CD4-positive, alpha-beta T cell treated with Interleukin-17A for 1 hour (primary cell): ENCODE results near the gene ZNF24.

Experiments
- DNase-seq: peaks from one replicate; pipeline ENCODE4 v3.0.0-alpha.2; 2020

Gene ZNF24

GRCh38 chr18:35352778-35353177 lies 8.6 kb upstream of the ZNF24 start:
- DNase-seq: no peak

DNA sequence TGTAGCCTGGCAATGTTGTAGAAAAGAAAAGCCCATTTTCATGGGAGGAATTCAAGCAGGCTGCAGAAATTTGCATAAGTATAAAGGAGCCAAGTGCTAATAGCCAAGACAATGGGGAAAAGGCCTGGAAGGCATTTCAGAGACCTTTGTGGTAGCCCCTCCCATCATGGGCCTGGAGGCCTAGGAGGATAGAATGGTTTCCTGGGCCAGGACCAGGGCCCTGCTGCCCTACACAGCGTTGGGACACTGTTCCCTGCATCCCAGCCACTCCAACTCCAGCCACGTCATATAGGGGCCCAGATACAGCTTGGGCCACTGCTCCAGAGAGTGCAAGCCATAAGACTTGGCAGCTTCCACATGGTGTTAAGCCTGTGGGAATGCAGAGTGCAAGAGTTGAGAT lies 8.1 kb upstream of the ZNF24 start:
- no peak for DNase-seq

DNA sequence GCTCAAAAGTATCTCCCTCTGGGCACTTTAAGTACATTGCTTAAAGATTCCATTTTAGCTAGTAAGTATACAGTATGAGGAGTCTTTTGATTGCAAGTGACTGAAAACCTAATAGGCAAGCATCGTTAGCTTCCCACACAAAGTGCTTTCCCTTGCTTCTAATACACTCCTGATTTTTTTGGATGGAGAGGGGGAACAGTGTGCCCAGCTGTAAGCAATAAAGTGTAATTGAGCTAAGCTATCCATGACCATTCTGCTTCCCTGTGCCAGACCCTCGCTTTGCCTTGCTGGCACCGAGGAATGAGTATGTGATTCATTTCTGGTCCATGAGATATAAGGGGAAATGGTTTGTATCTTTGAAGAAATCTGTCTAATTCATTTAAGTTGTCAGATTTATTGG lies 3.8 kb upstream of the ZNF24 start:
- DNase-seq: no peak

DNA sequence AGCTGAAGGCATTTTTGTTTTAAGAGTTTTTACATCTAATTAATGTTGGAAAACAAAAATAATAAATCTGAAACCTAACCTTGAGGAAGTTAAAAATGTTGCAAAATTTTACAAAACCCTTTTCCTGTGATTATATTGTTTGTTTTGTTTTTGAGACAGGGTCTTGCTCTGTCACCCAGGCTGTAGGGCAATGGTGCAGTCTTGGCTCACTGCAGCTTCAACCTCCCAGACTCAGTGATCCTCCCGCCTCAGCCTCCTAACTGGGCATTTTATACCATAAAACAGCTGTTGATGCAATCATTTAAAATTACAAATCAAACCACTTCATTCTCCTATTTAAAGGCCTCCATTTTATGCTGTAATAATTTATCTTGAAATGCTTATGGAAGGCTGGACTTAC lies 1.7 kb upstream of the ZNF24 start:
- no peak for DNase-seq

- no peak for DNase-seq
These were observed 1.3 kb upstream of the ZNF24 start for GRCh38 chr18:35345460-35345921.

- no peak for DNase-seq
These were observed 678 bp upstream of the ZNF24 start for GRCh38 chr18:35344736-35345459.

GRCh38 chr18:35343488-35343935 lies 708 bp downstream of the ZNF24 start:
- DNase-seq: no peak

- no peak for DNase-seq
These were observed 6.9 kb downstream of the ZNF24 start for GRCh38 chr18:35337286-35337685.

- DNase-seq: no peak
These were observed 8.4 kb downstream of the ZNF24 start for GRCh38 chr18:35335866-35336265.

- no peak for DNase-seq
These were observed 9.4 kb downstream of the ZNF24 start for GRCh38 chr18:35334821-35335220.

GRCh38 chr18:35334212-35334611 lies 10.0 kb downstream of the ZNF24 start:
- DNase-seq: no peak

GRCh38 chr18:35331367-35332087 lies 12.7 kb downstream of the ZNF24 start:
- DNase-seq: no peak

DNA sequence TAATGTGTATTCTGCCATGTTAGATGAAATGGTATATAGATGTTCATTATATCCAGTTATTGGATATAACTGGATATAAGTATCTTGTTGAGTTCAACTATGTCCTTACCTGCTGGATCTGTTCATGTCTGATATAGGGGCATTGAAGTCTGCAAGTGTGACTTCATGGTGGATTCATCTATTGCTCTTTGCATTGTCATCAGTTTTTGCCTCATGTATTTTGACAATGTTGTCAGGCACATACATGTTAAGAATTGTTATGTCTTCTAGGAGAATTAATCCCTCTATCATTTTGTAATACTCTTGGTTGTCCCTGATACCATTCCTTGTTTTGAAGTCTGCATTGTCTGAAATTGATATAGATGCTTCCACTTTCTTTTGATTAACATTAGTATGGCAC lies 15.4 kb downstream of the ZNF24 start:
- DNase-seq: no peak

DNA sequence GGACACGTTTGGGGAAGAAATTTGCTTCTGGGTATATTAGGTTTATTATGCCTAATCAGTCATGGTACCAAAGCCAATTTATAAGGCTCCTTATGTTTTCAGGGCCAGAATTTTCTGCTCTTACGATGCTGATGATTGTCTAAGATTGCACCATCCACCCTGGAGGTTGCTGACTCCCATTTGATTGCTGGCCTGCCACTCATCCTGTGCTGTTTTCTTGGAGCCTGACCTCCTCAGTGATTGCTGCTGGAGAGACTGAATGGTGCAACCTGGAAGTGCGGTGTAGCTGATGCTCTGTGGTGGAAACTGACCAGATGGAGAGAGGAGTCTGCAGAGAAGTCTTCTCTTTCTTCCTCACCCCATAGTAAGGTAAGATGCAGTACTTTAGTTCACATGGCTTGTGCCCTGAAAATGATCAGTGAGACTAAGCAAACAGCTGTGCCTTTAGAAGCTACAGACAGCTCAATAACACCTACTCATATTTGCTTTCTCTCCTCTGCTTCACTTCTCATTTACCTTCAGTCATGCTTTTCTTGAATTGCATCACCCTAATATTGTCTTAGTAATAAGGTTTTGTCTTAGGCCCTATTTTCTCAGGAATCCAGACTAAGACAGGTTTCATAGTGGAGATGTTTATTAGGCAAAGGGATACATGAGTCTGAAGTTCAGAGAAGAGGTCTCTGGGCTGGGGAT lies 17.4 kb downstream of the ZNF24 start:
- no peak for DNase-seq

- DNase-seq: no peak
These were observed 19.1 kb downstream of the ZNF24 start for GRCh38 chr18:35324926-35325655.

DNA sequence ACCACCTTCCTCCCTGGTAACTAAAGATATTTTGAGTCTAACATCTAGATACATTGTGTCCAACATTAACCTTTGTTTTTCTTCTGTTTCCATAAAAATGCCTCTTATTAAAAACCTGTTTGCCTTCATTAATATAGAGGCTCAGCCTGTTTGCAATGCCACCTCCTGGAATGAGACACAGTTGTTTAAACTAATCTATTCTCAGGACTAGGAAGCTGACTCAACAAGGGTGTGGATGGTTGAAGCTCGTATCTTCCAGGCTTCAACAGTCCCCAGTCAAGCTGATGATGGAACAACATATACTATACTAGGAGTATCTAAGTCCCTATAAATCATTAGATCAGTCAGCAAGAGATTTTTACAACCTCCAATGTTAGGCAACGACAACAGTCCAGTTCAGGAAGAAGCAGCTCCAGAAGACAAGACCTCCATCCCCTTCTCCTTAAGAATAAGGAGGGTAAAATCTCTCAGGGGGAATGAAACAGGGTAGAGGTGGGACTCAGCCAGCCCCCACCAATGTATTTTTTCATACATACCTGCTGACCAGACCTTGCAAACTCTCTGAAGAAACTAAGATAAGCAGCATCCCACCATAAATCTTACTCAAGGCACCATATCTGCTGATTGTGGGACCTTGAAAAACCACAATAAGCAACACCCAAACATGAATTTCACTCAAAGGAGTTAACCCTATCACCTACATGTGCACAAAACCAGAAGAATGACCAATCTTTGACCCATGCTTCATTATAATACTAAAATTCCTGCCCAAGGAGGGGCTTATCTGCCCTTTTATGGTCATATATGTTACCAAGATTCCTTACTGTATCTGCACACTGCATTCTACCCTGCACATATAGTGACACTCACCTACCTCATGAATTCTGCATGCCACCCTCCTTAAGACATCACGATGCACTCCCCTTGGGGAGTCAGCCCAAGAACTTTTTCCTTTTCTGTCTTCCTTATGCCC lies 21.4 kb downstream of the ZNF24 start:
- DNase-seq: no peak

GRCh38 chr18:35311496-35311895 lies 32.7 kb downstream of the ZNF24 start:
- no peak for DNase-seq

DNA sequence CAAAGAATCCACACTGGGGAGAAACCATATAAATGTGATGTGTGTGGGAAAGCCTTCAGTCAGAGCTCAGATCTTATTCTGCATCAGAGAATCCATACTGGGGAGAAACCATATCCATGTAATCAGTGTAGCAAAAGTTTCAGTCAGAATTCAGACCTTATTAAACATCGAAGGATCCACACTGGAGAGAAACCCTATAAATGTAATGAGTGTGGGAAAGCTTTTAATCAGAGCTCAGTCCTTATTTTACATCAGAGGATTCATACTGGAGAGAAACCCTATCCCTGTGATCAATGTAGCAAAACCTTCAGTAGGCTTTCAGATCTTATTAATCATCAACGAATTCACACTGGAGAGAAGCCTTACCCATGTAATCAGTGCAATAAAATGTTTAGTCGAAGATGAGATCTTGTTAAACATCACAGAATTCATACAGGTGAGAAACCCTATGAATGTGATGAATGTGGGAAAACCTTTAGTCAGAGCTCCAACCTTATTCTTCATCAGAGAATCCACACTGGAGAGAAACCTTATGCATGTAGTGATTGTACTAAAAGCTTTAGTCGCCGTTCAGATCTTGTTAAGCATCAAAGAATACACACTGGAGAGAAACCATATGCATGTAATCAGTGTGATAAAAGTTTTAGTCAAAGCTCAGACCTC lies 37.5 kb downstream of the ZNF24 start:
- DNase-seq: no peak

DNA sequence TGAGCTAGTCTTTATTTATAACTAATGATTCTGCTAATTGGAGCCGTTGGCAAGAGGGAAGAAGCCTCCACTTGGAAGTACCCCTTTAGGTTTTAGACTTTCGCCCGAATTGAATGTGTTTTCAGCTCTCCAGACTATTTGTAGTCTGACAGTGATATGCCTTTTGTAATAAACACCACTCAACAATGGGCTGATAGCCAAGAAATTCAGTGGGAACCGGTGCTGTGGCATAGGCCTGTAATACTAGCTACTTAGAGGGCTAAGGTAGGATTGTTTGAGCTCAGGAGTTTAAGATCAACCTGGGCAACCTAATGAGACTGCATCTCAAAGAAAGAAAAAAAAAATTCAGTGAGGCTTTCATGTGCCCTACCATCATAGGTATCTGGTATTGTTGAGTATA lies 40.6 kb downstream of the ZNF24 start:
- DNase-seq: no peak

DNA sequence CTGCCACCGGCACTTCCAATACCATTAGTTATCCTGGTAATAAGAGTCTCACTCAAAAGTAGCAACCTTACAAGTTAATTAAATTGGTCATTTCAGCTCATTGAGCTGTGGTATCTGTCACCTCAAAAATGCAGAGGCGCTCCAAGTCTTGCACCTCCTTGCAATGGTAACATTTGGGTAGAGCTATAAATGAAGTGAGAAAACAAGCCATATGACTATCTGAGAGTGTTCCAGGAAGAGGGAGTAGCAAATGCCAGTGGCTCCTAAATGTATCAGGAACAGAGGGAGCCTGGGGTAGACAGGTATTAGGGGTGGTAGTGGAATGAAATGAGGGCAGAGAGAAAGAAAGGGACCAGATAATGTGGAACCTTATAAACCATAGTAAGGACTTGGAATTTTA lies 48.2 kb downstream of the ZNF24 start:
- no peak for DNase-seq

DNA sequence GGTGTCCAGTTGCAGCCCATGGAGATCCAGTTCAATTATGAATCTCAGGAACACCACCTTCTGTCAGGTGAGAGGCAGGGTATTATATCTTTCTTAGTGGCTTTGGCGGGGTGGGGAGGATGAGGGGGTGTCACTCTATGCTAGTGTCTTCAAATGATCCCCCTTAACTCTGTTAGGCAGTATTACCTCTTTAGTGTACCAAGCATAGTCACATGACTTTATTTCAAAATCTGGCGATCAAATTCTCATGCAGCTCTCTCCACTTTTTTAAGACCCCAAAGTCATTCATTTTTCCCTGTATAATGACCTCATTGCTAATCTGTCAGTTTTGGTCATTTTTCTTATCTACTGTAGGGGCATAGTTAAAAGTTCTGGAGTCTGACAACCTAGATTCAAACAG lies 53.1 kb downstream of the ZNF24 start:
- no peak for DNase-seq
